Measurements from ENCODE around the gene TRNP1. TPM values are rescaled to one million over a fixed set of nuclear protein-coding genes. Genes with fewer than 3 reads are reported as not detected.

Gene TRNP1
- total and polyA plus RNA-seq, 7 experiments from 2014 or later = 0.19 to 5.0 TPM; not detected in 5

GRCh38 chr1:27017207-27017606, 23.7 kb downstream of the TRNP1 start:
- Histone ChIP-seq H3K4me1 (ENCODE audit: control insufficient read depth in 2 of 2, insufficient read depth in 2 of 2, low read length in 2 of 2) (peaks cover 5% of the 10 kb centered on the region in 2 donors), H3K9me3 (ENCODE audit: control insufficient read depth in 2 of 3, low read length in 3 of 3) (no peaks in the 10 kb centered on the region), H3K27me3 (ENCODE audit: control insufficient read depth in 2 of 2, insufficient read depth in 2 of 2, low read length in 2 of 2) (peaks cover under 1 to 2% of the 10 kb centered on the region in 2 donors), H3K4me3 (ENCODE audit: low read length) (no peak overlapping the region), H3K27ac (ENCODE audit: low read depth, low read length) (no peak overlapping the region), H3K36me3 (ENCODE audit: control insufficient read depth in 2 of 3, insufficient read depth in 3 of 3, low read length in 3 of 3) (no peaks in the 10 kb centered on the region)
- Mint-ChIP-seq H3K27ac (no peak overlapping the region), H3K4me3 (no peak overlapping the region), H3K4me1 (peaks cover 0 to 7% (median 5%) of the 10 kb centered on the region in 7 donors), H3K9me3 (no peaks in the 10 kb centered on the region), H3K36me3 (no peaks in the 10 kb centered on the region), H3K27me3 (peaks cover 5 to 30% (median 7%) of the 10 kb centered on the region in 5 donors)
- ChIA-PET CTCF (no interaction called here), POLR2A (no interaction called here)
- intact Hi-C loops (cut with micrococcal nuclease) = no loop called here
- DNase-seq (no peak), ATAC-seq (no peak)

DNA sequence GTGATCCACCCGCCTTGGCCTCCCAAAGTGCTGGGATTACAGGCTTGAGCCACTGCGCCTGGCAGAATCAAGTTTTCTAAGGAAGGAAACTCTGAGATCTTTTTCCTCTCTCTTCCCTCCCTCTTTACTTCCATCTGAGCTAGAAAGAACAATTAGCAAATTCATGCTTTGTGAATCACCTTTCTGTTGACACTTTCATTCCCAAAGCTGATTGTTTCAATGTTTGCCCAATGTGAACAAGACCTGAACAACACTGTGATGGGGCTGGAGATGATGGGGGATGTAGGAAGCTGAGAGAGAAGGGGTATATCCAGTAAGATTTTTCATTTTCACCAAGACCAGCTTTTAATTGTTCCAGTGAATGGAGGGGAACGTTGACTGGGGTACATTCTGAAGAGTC, 24.8 kb downstream of the TRNP1 start:
- H3K27ac Mint-ChIP-seq = peak overlapping the region in 1 of 9 donors; percentile 18
- DNase-seq (no peak), ATAC-seq (no peak)
- Histone ChIP-seq H3K27me3 (ENCODE audit: control insufficient read depth in 2 of 2, insufficient read depth in 2 of 2, low read length in 2 of 2) (no peaks in the 10 kb centered on the region), H3K27ac (ENCODE audit: low read depth, low read length) (no peak overlapping the region), H3K4me1 (ENCODE audit: control insufficient read depth in 2 of 2, insufficient read depth in 2 of 2, low read length in 2 of 2) (no peaks in the 10 kb centered on the region), H3K4me3 (ENCODE audit: low read length) (no peak overlapping the region), H3K9me3 (ENCODE audit: control insufficient read depth in 2 of 3, low read length in 3 of 3) (no peaks in the 10 kb centered on the region), H3K36me3 (ENCODE audit: control insufficient read depth in 2 of 3, insufficient read depth in 3 of 3, low read length in 3 of 3) (no peaks in the 10 kb centered on the region)
- intact Hi-C loops (cut with micrococcal nuclease) = no loop called here
- CTCF ChIA-PET = no interaction called here
- H3K4me1 Mint-ChIP-seq = no peaks in the 10 kb centered on the region
- POLR2A ChIA-PET = no interaction called here
- no peaks in the 10 kb centered on the region for H3K36me3 Mint-ChIP-seq
- peaks cover 0 to 22% (median 3%) of the 10 kb centered on the region in 5 donors for H3K27me3 Mint-ChIP-seq
- no peak overlapping the region for H3K4me3 Mint-ChIP-seq
- no peaks in the 10 kb centered on the region for H3K9me3 Mint-ChIP-seq

GRCh38 chr1:27021354-27022031, 28.0 kb downstream of the TRNP1 start:
- no peak for ATAC-seq
- Mint-ChIP-seq H3K4me3 (no peak overlapping the region), H3K36me3 (no peaks in the 10 kb centered on the region), H3K27ac (no peak overlapping the region), H3K9me3 (no peaks in the 10 kb centered on the region), H3K4me1 (no peaks in the 10 kb centered on the region), H3K27me3 (peaks cover 0 to 10% (median 0%) of the 10 kb centered on the region in 5 donors)
- intact Hi-C loops (cut with micrococcal nuclease) = no loop called here
- H3K27me3 ChIP-seq (ENCODE audit: control insufficient read depth in 2 of 2, insufficient read depth in 2 of 2, low read length in 2 of 2) = no peaks in the 10 kb centered on the region
- H3K36me3 ChIP-seq (ENCODE audit: control insufficient read depth in 2 of 3, insufficient read depth in 3 of 3, low read length in 3 of 3) = no peaks in the 10 kb centered on the region
- ChIA-PET CTCF (interaction anchor here (1.0 kb wide), 1 partner anchor 26 kb away, joined by 3 read pairs; no protein-coding TSS in a partner anchor), POLR2A (no interaction called here)
- H3K27ac ChIP-seq (ENCODE audit: low read depth, low read length) = no peak overlapping the region
- H3K9me3 ChIP-seq (ENCODE audit: control insufficient read depth in 2 of 3, low read length in 3 of 3) = no peaks in the 10 kb centered on the region
- DNase-seq = no peak
- no peaks in the 10 kb centered on the region for H3K4me1 ChIP-seq (ENCODE audit: control insufficient read depth in 2 of 2, insufficient read depth in 2 of 2, low read length in 2 of 2)
- no peak overlapping the region for H3K4me3 ChIP-seq (ENCODE audit: low read length)

GRCh38 chr1:27025718-27026117, 32.2 kb downstream of the TRNP1 start:
- CTCF ChIA-PET = no interaction called here
- Mint-ChIP-seq H3K36me3 (no peaks in the 10 kb centered on the region), H3K4me1 (no peaks in the 10 kb centered on the region), H3K9me3 (peaks cover 0 to 2% (median 0%) of the 10 kb centered on the region in 11 donors), H3K4me3 (no peak overlapping the region), H3K27me3 (peaks cover 0 to 9% (median 7%) of the 10 kb centered on the region in 5 donors), H3K27ac (no peak overlapping the region)
- Histone ChIP-seq H3K27ac (ENCODE audit: low read depth, low read length) (no peak overlapping the region), H3K4me3 (ENCODE audit: low read length) (no peak overlapping the region), H3K4me1 (ENCODE audit: control insufficient read depth in 2 of 2, insufficient read depth in 2 of 2, low read length in 2 of 2) (no peaks in the 10 kb centered on the region), H3K9me3 (ENCODE audit: control insufficient read depth in 2 of 3, low read length in 3 of 3) (no peaks in the 10 kb centered on the region), H3K36me3 (ENCODE audit: control insufficient read depth in 2 of 3, insufficient read depth in 3 of 3, low read length in 3 of 3) (no peaks in the 10 kb centered on the region), H3K27me3 (ENCODE audit: control insufficient read depth in 2 of 2, insufficient read depth in 2 of 2, low read length in 2 of 2) (no peaks in the 10 kb centered on the region)
- no peak for ATAC-seq
- POLR2A ChIA-PET = no interaction called here
- no peak for DNase-seq
- intact Hi-C loops (cut with micrococcal nuclease) = no loop called here

DNA sequence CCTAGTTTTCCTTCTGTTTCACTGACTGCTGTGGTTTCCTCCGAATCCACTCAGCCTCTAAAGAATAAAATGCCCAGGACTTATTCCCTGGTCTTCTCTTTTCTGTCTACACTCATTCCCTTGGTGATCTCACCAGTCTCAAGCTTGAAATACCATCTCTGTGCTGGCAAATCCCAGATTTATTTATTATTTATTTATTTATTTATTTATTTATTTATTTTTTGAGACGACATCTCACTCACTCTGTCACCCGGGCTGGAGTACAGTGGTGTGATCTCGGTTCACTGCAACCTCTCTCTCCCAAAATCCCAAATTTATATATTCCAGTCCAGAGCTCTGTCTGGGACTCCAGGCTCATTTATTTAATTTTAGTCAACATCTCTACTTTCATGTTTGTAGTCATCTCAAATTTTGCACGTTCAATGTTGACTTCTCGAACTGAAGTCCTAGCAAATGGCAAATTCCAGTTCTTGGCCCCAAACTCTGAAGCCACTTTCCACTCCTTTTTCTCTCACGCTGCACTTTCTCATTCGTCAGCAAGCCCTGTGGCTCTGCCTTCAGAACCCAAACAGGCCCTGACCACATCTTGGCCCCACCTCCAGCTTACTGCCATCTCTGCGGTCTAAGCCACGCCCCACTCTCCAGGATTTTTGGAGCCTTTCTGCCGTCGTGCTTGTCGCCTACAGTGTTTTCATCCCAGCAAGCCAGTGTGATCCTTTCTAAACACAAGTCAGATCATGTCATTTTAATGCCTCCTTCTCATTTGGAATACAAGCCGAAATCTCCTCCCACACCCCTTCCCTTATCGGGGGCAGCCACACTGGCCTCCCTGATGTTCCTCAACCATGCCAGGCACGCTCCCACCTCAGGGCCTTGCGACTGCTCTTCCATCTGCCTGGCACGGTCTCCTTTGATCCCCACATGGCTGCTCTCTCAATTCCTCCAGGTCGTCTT, 33.4 kb downstream of the TRNP1 start:
- H3K27ac ChIP-seq (ENCODE audit: low read depth, low read length) = no peak overlapping the region
- H3K4me3 Mint-ChIP-seq = no peak overlapping the region
- intact Hi-C loops (cut with micrococcal nuclease) = no loop called here
- POLR2A ChIA-PET = no interaction called here
- ATAC-seq = no peak
- CTCF ChIA-PET = no interaction called here
- DNase-seq = no peak
- H3K9me3 ChIP-seq (ENCODE audit: control insufficient read depth in 2 of 3, low read length in 3 of 3) = no peaks in the 10 kb centered on the region
- H3K36me3 Mint-ChIP-seq = no peaks in the 10 kb centered on the region
- H3K4me3 ChIP-seq (ENCODE audit: low read length) = no peak overlapping the region
- H3K27ac Mint-ChIP-seq = peak overlapping the region in 2 of 9 donors; percentile 43 to 62
- H3K27me3 ChIP-seq (ENCODE audit: control insufficient read depth in 2 of 2, insufficient read depth in 2 of 2, low read length in 2 of 2) = no peaks in the 10 kb centered on the region
- peaks cover 0 to 2% (median 0%) of the 10 kb centered on the region in 11 donors for H3K9me3 Mint-ChIP-seq
- peaks cover 0 to 3% (median 0%) of the 10 kb centered on the region in 7 donors for H3K4me1 Mint-ChIP-seq
- H3K27me3 Mint-ChIP-seq = peaks cover 0 to 10% (median 5%) of the 10 kb centered on the region in 5 donors
- H3K36me3 ChIP-seq (ENCODE audit: control insufficient read depth in 2 of 3, insufficient read depth in 3 of 3, low read length in 3 of 3) = no peaks in the 10 kb centered on the region
- no peaks in the 10 kb centered on the region for H3K4me1 ChIP-seq (ENCODE audit: control insufficient read depth in 2 of 2, insufficient read depth in 2 of 2, low read length in 2 of 2)

- no peak for DNase-seq
- Mint-ChIP-seq H3K36me3 (no peaks in the 10 kb centered on the region), H3K27ac (no peak overlapping the region), H3K9me3 (peaks cover 0 to 2% (median 0%) of the 10 kb centered on the region in 11 donors), H3K27me3 (peaks cover 0 to 10% (median 5%) of the 10 kb centered on the region in 5 donors), H3K4me1 (peaks cover 0 to 4% (median 0%) of the 10 kb centered on the region in 7 donors), H3K4me3 (no peak overlapping the region)
- no peak for ATAC-seq
- Histone ChIP-seq H3K27ac (ENCODE audit: low read depth, low read length) (no peak overlapping the region), H3K4me1 (ENCODE audit: control insufficient read depth in 2 of 2, insufficient read depth in 2 of 2, low read length in 2 of 2) (no peaks in the 10 kb centered on the region), H3K27me3 (ENCODE audit: control insufficient read depth in 2 of 2, insufficient read depth in 2 of 2, low read length in 2 of 2) (no peaks in the 10 kb centered on the region), H3K36me3 (ENCODE audit: control insufficient read depth in 2 of 3, insufficient read depth in 3 of 3, low read length in 3 of 3) (no peaks in the 10 kb centered on the region), H3K4me3 (ENCODE audit: low read length) (no peak overlapping the region), H3K9me3 (ENCODE audit: control insufficient read depth in 2 of 3, low read length in 3 of 3) (no peaks in the 10 kb centered on the region)
- POLR2A ChIA-PET = no interaction called here
- CTCF ChIA-PET = no interaction called here
- intact Hi-C loops (cut with micrococcal nuclease) = no loop called here
Measured at GRCh38 chr1:27027575-27028250, 34.2 kb downstream of the TRNP1 start.

Data from naive thymus-derived CD4-positive, alpha-beta T cell (primary cell).